Brain microvascular endothelial cell (primary cell): ENCODE data around the gene DAAM1.

Experiments used
- DNase-seq: peaks from one replicate; pipeline ENCODE4 v3.0.0-alpha.2; 2020
- H3K27ac ChIP-seq: fragments of 250-450 bp; sonication (Bioruptor Pico); 2 replicates; pipeline ENCODE4 v1.5.1; 2020; ENCODE audit warnings: mild to moderate bottlenecking, moderate library complexity
- H3K27me3 ChIP-seq: fragments of 250-450 bp; sonication (Bioruptor Pico); replicated peaks from 2 replicates; pipeline ENCODE4 v1.5.1; 2020; ENCODE audit warnings: mild to moderate bottlenecking
- H3K36me3 ChIP-seq: fragments of 250-450 bp; sonication (Bioruptor Pico); replicated peaks from 2 replicates; pipeline ENCODE4 v1.5.1; 2020; ENCODE audit warnings: mild to moderate bottlenecking
- H3K4me3 ChIP-seq: 2 replicates; pipeline ENCODE4 v1.5.1; 2011; ENCODE audit warnings: low read depth, mild to moderate bottlenecking, control low read depth, low read length, moderate library complexity
- in situ Hi-C: cut with HindIII; loops from 2 replicates; pipeline ENCODE4 v1.10.0; 2017; ENCODE audit warnings: low sequenced_read_pairs, low pct_ligation_motif_present
- TF ChIP-seq, protein P1 (sequence below): IDR thresholded peaks from 2 replicates; pipeline ENCODE4 v1.5.1; 2011; ENCODE audit warnings: low read depth, mild to moderate bottlenecking, moderate library complexity, low read length, control low read depth, inconsistent platforms; ENCODE audit errors: missing control alignments

Gene DAAM1

DNA sequence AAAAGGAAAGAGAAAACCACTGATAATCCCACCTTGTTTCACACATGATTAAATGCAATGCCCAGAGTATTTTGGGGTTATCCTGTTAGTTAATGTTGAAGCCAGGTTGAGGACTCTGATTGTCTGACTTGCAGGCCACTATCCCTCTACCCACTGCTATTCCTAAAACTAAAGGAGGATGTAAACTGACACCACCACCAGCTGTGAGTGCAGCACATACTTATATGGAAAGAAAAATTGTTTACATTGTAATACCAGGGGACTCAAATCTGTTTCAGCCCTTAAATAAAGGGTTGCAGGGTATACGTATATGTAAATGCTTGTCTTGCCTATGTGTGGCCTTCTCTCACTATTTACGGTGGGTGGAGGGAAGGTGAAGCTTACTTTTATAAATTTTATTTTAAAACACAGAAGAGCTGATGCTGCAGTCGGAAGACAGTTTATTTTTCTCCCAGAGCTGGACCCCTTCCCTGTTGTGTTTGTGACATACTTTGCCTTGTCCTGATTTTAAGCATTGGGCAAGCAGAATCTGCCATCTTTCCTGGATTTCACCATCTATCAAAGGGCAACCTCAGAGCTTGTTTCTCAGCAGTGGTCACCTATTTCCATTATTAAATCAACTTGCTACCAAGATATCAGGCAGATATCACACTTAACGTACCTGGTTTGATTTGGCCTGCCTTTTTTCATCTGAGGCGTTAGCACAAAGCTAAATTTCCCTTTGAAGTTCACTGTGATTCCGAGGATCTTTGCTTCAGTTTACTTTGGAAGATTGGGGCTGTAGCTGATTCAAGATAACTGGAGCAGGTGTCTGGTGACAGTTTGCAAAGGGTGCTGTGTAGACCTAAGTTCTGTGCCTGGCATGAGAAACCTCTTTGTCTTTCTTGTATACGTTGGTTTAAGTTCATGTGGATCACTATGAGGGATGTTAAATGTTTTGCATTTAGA is 25.2 kb downstream of the DAAM1 start:
- in situ Hi-C loops: no loop called here
- H3K27me3 ChIP-seq: no peaks in the 10 kb centered on the region
- TF ChIP-seq, protein P1, sequence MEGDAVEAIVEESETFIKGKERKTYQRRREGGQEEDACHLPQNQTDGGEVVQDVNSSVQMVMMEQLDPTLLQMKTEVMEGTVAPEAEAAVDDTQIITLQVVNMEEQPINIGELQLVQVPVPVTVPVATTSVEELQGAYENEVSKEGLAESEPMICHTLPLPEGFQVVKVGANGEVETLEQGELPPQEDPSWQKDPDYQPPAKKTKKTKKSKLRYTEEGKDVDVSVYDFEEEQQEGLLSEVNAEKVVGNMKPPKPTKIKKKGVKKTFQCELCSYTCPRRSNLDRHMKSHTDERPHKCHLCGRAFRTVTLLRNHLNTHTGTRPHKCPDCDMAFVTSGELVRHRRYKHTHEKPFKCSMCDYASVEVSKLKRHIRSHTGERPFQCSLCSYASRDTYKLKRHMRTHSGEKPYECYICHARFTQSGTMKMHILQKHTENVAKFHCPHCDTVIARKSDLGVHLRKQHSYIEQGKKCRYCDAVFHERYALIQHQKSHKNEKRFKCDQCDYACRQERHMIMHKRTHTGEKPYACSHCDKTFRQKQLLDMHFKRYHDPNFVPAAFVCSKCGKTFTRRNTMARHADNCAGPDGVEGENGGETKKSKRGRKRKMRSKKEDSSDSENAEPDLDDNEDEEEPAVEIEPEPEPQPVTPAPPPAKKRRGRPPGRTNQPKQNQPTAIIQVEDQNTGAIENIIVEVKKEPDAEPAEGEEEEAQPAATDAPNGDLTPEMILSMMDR: no peak

DNA sequence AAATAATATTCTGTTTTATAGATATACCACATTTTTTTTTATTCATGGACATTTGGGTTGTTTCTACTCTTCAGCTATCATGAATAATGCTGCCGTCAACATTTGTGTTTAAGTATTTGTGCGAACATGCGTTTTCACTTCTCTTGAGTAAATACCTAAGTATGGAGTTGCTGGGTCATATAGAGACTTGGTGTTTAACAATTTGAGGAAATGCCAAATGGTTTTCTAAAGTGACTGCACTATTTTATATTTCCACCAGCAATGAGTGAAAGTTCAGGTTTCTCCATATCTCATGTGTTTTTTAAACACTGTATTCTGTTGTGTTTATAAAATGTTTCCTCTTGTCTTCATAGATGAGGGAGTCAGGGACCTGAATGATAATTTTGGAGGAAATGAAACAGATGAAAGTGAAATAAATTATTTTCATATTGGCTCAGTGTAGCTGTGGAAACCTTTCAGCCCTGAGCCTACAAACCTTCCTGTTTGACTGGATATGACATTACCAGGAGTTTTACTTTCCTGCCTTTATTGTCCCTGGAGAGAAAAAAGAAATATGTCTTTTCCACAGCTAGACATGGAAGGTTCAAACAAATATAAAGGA is 26.3 kb downstream of the DAAM1 start:
- Histone ChIP-seq H3K27ac (no peak overlapping the region), H3K4me3 (no peak overlapping the region), H3K27me3 (no peaks in the 10 kb centered on the region), H3K36me3 (no peaks in the 10 kb centered on the region)
- in situ Hi-C loops: no loop called here
- DNase-seq: no peak
- TF ChIP-seq, protein P1: no peak

More for the DNA sequence above, 25.2 kb downstream of the DAAM1 start:
- Histone ChIP-seq H3K4me3 (no peak overlapping the region), H3K27ac (no peak overlapping the region), H3K36me3 (no peaks in the 10 kb centered on the region)
- DNase-seq: peak; percentile 31

DNA sequence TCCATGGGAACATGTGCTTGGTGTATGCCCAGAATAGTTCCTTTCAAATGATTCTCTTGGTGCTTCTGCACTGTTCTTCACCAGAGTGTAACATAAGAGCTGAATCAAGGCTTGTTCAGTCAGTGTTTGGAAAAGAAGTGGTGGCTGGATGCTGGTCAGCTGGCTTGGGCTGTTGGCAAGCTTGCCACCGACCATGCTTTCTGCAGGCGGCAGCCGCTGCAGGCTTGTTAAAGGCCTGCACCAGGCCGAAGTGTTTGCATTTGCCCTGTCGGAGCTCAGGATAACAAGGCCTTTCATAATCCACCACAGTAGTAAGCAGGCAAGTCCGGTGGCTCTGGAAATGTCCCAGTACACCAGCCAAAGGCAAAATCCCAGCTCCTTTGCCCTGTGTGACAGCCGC is 26.9 kb downstream of the DAAM1 start:
- Histone ChIP-seq H3K27me3 (no peaks in the 10 kb centered on the region), H3K4me3 (no peak overlapping the region), H3K36me3 (no peaks in the 10 kb centered on the region), H3K27ac (no peak overlapping the region)
- in situ Hi-C loops: no loop called here
- TF ChIP-seq, protein P1: no peak
- DNase-seq: no peak

DNA sequence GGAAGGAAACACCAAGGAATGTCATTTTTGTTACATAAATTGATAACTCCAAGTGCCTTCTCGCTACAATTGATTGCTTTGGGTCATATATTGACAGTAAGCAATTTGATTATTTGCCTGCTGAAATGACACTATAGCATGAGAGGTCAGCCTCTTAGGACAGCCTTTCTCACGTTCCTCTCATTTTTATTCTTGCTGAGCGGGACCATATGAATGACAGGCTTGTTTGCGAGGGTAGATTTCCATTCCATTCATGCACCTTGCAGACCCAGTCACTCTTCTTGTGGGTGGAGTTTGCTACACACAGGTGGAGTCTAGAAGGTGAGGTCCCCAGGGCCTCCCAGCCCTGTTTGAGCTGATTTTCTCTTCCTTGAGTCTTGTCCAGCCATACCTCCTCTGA is 27.3 kb downstream of the DAAM1 start:
- H3K36me3 ChIP-seq: no peaks in the 10 kb centered on the region
- H3K4me3 ChIP-seq: no peak overlapping the region
- in situ Hi-C loops: no loop called here
- DNase-seq: no peak
- no peaks in the 10 kb centered on the region for H3K27me3 ChIP-seq
- no peak overlapping the region for H3K27ac ChIP-seq
- TF ChIP-seq, protein P1: no peak

DNA sequence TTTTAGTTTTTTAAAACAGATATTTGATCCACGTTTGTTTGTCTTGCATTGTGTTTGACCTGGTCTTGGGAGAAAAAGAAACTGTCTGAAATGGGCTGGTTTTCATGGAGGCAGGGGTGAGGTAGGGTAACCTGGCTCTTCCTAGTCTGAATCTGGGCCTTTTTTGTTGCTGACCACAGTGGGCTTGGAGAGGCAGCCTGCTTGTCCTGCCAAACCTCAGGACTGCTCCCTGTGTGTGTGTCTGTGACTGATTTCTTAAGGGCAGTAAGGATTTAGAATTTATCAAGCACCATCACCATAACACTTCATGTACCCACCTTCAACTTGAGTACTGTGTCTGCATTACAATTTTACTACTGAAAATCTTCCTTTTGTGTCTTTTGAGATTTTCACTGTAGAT is 28.5 kb downstream of the DAAM1 start:
- no peaks in the 10 kb centered on the region for H3K27me3 ChIP-seq
- in situ Hi-C loops: no loop called here
- DNase-seq: no peak
- no peak overlapping the region for H3K27ac ChIP-seq
- no peak overlapping the region for H3K4me3 ChIP-seq
- TF ChIP-seq, protein P1: no peak
- H3K36me3 ChIP-seq: no peaks in the 10 kb centered on the region

DNA sequence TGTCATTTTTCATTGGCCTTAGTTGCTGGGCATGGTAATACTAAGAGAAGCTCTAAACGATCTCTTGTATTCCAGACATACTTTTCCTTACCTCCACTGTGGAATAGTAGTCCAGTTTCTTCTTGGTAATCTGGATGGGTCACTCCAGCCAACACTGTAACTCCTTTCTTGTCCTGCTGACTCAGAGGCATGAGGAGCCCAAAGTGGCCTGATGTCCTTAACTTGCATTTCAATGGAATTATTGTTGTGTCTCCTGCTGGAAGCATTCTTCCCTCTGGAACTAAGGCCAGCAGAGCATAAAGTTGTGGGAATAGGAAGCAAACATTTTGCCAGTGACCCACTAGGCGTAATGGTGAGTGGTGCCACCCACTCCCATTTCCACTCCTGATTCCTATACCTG is 33.1 kb downstream of the DAAM1 start:
- TF ChIP-seq, protein P1: no peak
- H3K36me3 ChIP-seq: no peaks in the 10 kb centered on the region

More for the DNA sequence above, 33.1 kb downstream of the DAAM1 start:
- Histone ChIP-seq H3K27ac (no peak overlapping the region), H3K27me3 (no peaks in the 10 kb centered on the region), H3K4me3 (no peak overlapping the region)
- in situ Hi-C loops: no loop called here
- DNase-seq: no peak
